GM18517 (cell line): ENCODE results near the gene NCBP1.
"Not testable (repeated sequence)": the region's sequence is repeated elsewhere in the genome, so short reads cannot be mapped to it uniquely, and the experiment has no call there.

Experiments
- ATAC-seq: cut with Tn5 transposase; IDR thresholded peaks from one replicate; pipeline ENCODE4 v1.9.1; 2021; ENCODE audit warnings: mild to moderate bottlenecking, moderate library complexity; ENCODE audit not compliant: unreplicated experiment

NCBP1 gene

DNA sequence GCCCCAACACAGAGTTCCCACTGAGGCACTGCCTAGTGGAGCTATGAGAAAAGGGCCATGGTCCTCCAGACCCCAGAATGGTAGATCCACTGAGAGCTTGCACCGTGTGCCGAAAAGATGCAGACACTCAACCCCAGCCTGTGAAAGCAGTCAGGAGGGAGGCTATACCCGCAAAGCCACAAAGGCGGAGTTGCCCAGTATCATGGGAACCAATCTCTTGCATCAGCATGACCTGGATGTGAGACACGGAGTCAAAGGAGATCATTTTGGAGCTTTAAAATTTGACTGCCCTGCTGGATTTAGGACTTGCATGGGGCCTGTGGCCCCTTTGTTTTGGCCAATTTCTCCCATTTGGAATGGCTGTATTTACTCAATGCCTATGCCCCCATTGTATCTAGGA, 11.1 kb upstream of the NCBP1 start:
- not testable (repeated sequence) for ATAC-seq

GRCh38 chr9:97623946-97624345, 9.7 kb upstream of the NCBP1 start:
- no peak for ATAC-seq

- ATAC-seq, result no peak
These were observed 8.0 kb upstream of the NCBP1 start for GRCh38 chr9:97625620-97626019.

GRCh38 chr9:97627624-97628023, 6.0 kb upstream of the NCBP1 start:
- ATAC-seq, result no peak

- ATAC-seq, result no peak
These were observed 5.0 kb upstream of the NCBP1 start for GRCh38 chr9:97628668-97629067.

DNA sequence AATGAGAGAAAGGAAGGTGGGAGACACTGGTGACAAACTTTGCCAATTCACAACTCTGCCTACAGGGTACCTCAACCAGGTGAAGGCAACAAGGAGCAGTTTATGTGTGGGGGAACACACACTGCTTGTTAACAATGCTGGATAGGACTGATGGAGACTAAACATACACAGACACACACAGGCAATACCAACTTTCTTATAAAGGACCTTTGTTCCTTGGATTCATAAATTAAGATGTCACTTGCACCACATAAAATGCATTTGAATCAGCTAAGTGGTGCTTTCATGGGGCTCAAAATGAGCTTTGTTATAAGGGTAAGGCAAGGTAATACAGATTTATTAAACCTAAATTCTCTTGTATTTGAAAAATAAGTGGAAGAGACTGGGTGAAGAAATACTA, 4.5 kb upstream of the NCBP1 start:
- no peak for ATAC-seq

GRCh38 chr9:97630591-97630990, 3.0 kb upstream of the NCBP1 start:
- ATAC-seq, result no peak

DNA sequence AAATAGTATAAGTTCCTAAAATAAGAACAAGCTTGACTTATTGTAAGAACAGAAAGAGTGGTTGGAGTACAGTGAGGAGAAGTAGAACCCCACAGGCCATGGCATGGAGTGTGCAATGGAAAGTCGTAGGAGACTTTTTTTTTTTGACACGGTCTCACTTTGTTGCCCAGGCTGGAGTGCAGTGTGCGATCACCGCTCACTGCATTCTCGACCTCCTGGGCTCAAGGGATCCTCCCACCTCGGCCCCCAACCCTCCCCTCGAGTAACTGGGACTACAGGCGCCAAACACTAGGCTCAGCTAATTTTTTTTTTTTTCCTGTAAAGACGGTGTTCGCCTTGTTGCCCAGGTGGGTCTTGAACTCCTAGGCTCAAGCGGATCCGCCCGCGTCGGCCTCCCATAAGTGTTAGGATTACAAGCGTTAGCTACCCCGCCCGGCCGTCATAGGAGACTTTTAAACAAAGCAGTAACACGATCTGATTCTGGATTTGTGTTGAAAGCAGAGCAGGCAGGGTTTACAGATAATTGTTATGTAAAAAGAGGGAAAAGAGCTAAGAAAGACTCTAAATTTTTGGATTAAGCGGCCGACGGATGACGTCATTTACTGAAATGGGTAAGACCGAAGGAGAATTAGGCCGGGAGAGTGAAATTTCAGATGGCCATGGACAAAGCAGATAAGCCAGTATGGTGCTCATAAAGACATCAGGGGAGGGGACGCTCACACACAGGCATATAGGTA, 1.2 kb upstream of the NCBP1 start:
- ATAC-seq, result peak; percentile 14

- ATAC-seq, result peak; percentile 10
These were observed 354 bp downstream of the NCBP1 start for GRCh38 chr9:97633859-97634490.

GRCh38 chr9:97635026-97635425, 1.4 kb downstream of the NCBP1 start:
- no peak for ATAC-seq

- ATAC-seq, result no peak
These were observed 3.3 kb downstream of the NCBP1 start for GRCh38 chr9:97636903-97637302.

GRCh38 chr9:97638666-97639065, 5.0 kb downstream of the NCBP1 start:
- ATAC-seq, result no peak

- ATAC-seq, result no peak
These were observed 6.7 kb downstream of the NCBP1 start for GRCh38 chr9:97640325-97640724.

DNA sequence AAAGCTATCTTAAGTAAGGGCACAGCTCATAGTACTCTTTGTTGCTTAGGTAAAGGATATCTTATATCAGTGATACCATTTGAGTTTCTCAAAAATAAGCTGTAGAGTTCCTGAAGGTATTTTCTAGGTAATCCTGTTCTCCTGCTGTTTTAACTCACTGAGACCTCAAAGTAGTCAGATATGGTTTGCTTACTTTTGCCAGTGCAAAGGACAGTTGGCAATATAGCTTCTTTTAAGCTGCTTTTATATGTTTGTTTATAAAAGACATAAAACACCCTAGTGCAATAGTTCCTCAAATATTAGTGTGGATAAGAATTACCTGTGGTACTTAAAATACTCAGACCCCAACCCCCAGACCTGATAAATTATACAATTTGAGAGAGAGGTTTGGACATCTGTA, 12.1 kb downstream of the NCBP1 start:
- ATAC-seq, result no peak

GRCh38 chr9:97647996-97648395, 14.4 kb downstream of the NCBP1 start:
- ATAC-seq, result no peak

- no peak for ATAC-seq
These were observed 18.0 kb downstream of the NCBP1 start for GRCh38 chr9:97651646-97652045.

DNA sequence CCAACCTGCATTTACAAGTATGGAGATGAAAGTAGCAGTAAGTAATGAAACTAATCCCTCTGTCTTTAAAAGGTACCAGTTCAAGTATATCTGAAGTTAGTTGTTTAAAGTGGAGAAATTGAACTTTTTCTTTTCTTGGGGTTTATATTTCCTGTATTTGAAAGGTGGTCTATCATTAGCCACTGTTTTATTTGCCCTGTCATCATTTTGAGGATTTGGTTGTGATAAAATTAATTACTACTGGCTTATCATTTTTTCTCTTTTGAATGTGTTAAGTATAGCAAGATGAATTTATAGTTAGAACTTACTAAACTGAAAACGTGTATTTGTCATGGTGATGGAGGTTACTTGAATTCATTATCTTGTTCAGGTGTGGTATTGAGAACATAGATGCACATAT, 25.1 kb downstream of the NCBP1 start:
- no peak for ATAC-seq

GRCh38 chr9:97659771-97660170, 26.1 kb downstream of the NCBP1 start:
- ATAC-seq, result no peak

DNA sequence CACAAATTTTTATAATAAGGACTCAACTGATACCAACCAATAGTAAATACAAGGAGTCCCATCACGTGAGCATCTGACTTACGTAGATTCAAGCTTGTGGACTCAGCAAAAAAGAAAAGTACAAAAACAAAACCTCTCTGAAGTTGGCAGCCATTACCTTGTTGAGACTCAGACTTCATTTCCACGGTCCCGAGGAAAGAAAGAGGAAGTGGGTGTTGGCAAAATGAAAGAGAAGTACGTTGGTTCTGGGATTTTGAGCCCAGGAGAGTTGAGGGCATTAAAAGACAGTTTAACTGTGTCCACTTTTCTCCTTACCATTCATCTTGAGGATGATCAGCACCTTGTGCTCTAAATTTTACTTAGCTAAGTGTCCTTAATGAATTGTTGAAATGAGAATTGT, 26.7 kb downstream of the NCBP1 start:
- ATAC-seq, result no peak

DNA sequence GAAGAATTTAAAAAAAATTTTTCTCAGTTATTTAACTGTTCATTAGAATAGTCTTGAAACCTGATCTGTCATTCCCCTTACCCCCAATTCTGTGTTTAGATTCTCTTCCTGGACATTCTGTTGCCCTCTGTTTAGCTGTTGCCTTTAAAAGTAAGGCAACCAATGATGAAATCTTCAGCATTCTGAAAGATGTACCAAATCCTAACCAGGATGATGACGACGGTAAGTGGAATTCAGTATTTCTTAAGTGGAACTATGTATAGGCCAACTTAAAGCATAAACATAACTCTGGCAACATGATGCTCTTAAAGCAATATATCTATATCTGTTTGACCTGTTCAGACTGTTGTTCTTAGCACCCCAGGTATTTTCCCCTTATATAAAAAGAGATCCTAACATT, 27.2 kb downstream of the NCBP1 start:
- no peak for ATAC-seq

- ATAC-seq, result no peak
These were observed 32.1 kb downstream of the NCBP1 start for GRCh38 chr9:97665742-97666141.

GRCh38 chr9:97666907-97667686, 33.5 kb downstream of the NCBP1 start:
- ATAC-seq, result no peak
